K562 (cell line): ENCODE measurements around the gene BTN3A1. TPM values are rescaled to one million over a fixed set of nuclear protein-coding genes. Genes with fewer than 3 reads are reported as not detected.

Experiments
- ATAC-seq: fragments of 200-7000 bp; cut with Tn5 transposase; 3 replicates; pipeline ENCODE4 v1.9.1; 2020; ENCODE audit warnings: moderate library complexity
- BruUV-seq: library from RNA; stranded (reverse); fragments of 400-500 nt; replicated peaks from 2 replicates; lab custom pipeline; 2021; lab: Mats Ljungman, UMichigan
- CTCF ChIA-PET: fragments of 300-600 bp; formaldehyde crosslinking; extraction: SDS; loops from one replicate; lab custom pipeline; 2021; ENCODE audit warnings: low intra/inter-chr PET ratio; lab: Yijun Ruan, JAX
- POLR2A ChIA-PET: fragments of 300-600, 350-650 bp; sonication (Branson Sonifier 250); formaldehyde crosslinking; extraction: SDS; loops from one replicate; lab custom pipeline; 2021; ENCODE audit warnings: antibody characterized with exemption, inconsistent platforms; lab: Yijun Ruan, JAX
- DNase-seq, 4 experiments: peaks; one replicate each; pipeline versions ENCODE4 v3.0.0 to v3.0.0-alpha.2; 2011 to 2018; ENCODE audit warnings: low spot score in 3 of 4, mixed read lengths in 3 of 4; ENCODE audit errors: extremely low read depth in 1 of 4
- FAIRE-seq: peaks from 2 replicates; lab custom pipeline; 2011; peaks lifted over from hg19 to GRCh38; lab: Jason Lieb, UNC
- H2AFZ ChIP-seq: 2 replicates; pipeline ENCODE4 v1.6.0; 2011; ENCODE audit warnings: low read depth, low read length, control low read depth, inconsistent platforms
- H3K27ac ChIP-seq: fragments of 200-600 bp; 3 replicates; pipeline ENCODE4 v1.8.0; 2011; ENCODE audit warnings: low read depth, mild to moderate bottlenecking, control low read depth, inconsistent platforms, low read length, moderate library complexity, mixed read lengths; ENCODE audit errors: extremely low read depth
- H3K27me3 ChIP-seq, 2 experiments: fragments of 300-600 bp in 1 of 2; 2 replicates in 1 of 2; 3 replicates in 1 of 2; pipeline versions ENCODE4 v1.6.0 to v1.8.0; 2011; ENCODE audit warnings: inconsistent platforms in 2 of 2, low read length in 2 of 2, mild to moderate bottlenecking in 1 of 2, mixed read lengths in 1 of 2, moderate library complexity in 1 of 2; ENCODE audit not compliant: control insufficient read depth in 2 of 2, insufficient read depth in 2 of 2
- H3K36me3 ChIP-seq: fragments of 300-600 bp; 3 replicates; pipeline ENCODE4 v1.8.0; 2011; ENCODE audit warnings: mild to moderate bottlenecking, low read length, inconsistent platforms; ENCODE audit not compliant: control insufficient read depth, insufficient read depth
- H3K4me1 ChIP-seq, 2 experiments: fragments of 200-600 bp in 1 of 2; replicated peaks in 1 of 2; 2 replicates in 1 of 2; 3 replicates in 1 of 2; pipeline versions ENCODE4 v1.5.1 to v1.8.0; 2011; ENCODE audit warnings: inconsistent platforms in 2 of 2, low read length in 2 of 2, mild to moderate bottlenecking in 1 of 2, mixed read lengths in 1 of 2, moderate library complexity in 1 of 2; ENCODE audit not compliant: control insufficient read depth in 2 of 2, insufficient read depth in 2 of 2
- H3K4me2 ChIP-seq: 2 replicates; pipeline ENCODE4 v1.6.1; 2011; ENCODE audit warnings: low read length, control low read depth, inconsistent platforms, mixed read lengths; ENCODE audit not compliant: insufficient read depth
- H3K4me3 ChIP-seq: fragments of 200-600 bp; sonication (generic), shearing (Covaris generic); 2 replicates; pipeline ENCODE4 v1.5.1; 2016; ENCODE audit warnings: control low read depth, inconsistent platforms
- H3K79me2 ChIP-seq: fragments of 200-600 bp; 3 replicates; pipeline ENCODE4 v1.8.0; 2011; ENCODE audit warnings: low read length, inconsistent platforms; ENCODE audit not compliant: control insufficient read depth, insufficient read depth
- H3K9ac ChIP-seq, 2 experiments: 2 replicates each; pipeline versions ENCODE4 v1.6.0 to v1.6.1; 2011; ENCODE audit warnings: low read depth in 2 of 2, low read length in 2 of 2, control low read depth in 1 of 2, inconsistent platforms in 1 of 2, mild to moderate bottlenecking in 1 of 2, mixed read lengths in 1 of 2; ENCODE audit not compliant: insufficient read depth in 1 of 2
- H3K9me1 ChIP-seq: one replicate; pipeline ENCODE4 v1.6.0; 2011; ENCODE audit warnings: inconsistent platforms, mild to moderate bottlenecking, low read length, moderate library complexity; ENCODE audit not compliant: control insufficient read depth, insufficient read depth
- H3K9me3 ChIP-seq: replicated peaks from 2 replicates; pipeline ENCODE4 v1.5.1; 2011; ENCODE audit warnings: low read depth, low read length, inconsistent platforms; ENCODE audit not compliant: control insufficient read depth, insufficient read depth
- H4K20me1 ChIP-seq: replicated peaks from 2 replicates; pipeline ENCODE4 v1.6.1; 2011; ENCODE audit warnings: low read length, inconsistent platforms, mixed read lengths; ENCODE audit not compliant: control insufficient read depth, insufficient read depth
- BHLHE40 ChIP-seq: IDR thresholded peaks from 2 replicates; pipeline ENCODE4 v1.6.1; 2011; ENCODE audit warnings: low read length, improper control_type of control experiment
- ESRRB ChIP-seq: fragments of 250-450 bp; sonication (Bioruptor Pico); IDR thresholded peaks from 2 replicates; pipeline ENCODE4 v1.5.0; 2020; ENCODE audit warnings: mild to moderate bottlenecking, moderate library complexity, borderline replicate concordance
- FOXJ2 ChIP-seq: fragments of 200-800 bp; sonication (Bioruptor generic); IDR thresholded peaks from 2 replicates; pipeline ENCODE4 v1.6.1; 2016; ENCODE audit warnings: missing genetic modification characterization, missing compliant biosample characterization
- LARP7 ChIP-seq: fragments of 450-650 bp; IDR thresholded peaks from 2 replicates; pipeline ENCODE4 v1.6.1; 2016
- LEF1 ChIP-seq: fragments of 450-650 bp; IDR thresholded peaks from 2 replicates; pipeline ENCODE4 v1.6.1; 2016; ENCODE audit warnings: mild to moderate bottlenecking
- NFRKB ChIP-seq: fragments of 450-650 bp; IDR thresholded peaks from 2 replicates; pipeline ENCODE4 v1.6.1; 2016; ENCODE audit warnings: low read depth
- RB1 ChIP-seq: fragments of 450-650 bp; IDR thresholded peaks from 2 replicates; pipeline ENCODE4 v1.6.1; 2017; ENCODE audit warnings: low read depth, mild to moderate bottlenecking
- RFX1 ChIP-seq: fragments of 450-650 bp; IDR thresholded peaks from 2 replicates; pipeline ENCODE4 v1.6.1; 2016; ENCODE audit warnings: mild to moderate bottlenecking, moderate library complexity
- SETDB1 ChIP-seq: IDR thresholded peaks from one replicate; pipeline ENCODE4 v1.6.1; 2012; ENCODE audit warnings: low read length, control low read depth, inconsistent platforms
- ZBTB1 ChIP-seq: sonication (generic); formaldehyde crosslinking; IDR thresholded peaks from 2 replicates; pipeline ENCODE4 v1.8.1; 2023; ENCODE audit warnings: missing genetic modification reagents, low read depth, mild to moderate bottlenecking, borderline replicate concordance
- ZBTB17 ChIP-seq: fragments of 450-650 bp; formaldehyde crosslinking; IDR thresholded peaks from 2 replicates; pipeline ENCODE4 v1.4.0; 2020; ENCODE audit warnings: mild to moderate bottlenecking
- ZNF184 ChIP-seq: sonication (generic); formaldehyde crosslinking; IDR thresholded peaks from 2 replicates; pipeline ENCODE4 v1.5.0; 2020; ENCODE audit warnings: missing genetic modification reagents
- ZNF695 ChIP-seq: fragments of 450-650 bp; formaldehyde crosslinking; IDR thresholded peaks from 2 replicates; pipeline ENCODE4 v1.4.0; 2020; ENCODE audit warnings: mild to moderate bottlenecking, moderate library complexity
- ZNF766 ChIP-seq: fragments of 200-800 bp; sonication (Bioruptor generic); conservative IDR thresholded peaks from 2 replicates; pipeline ENCODE4 v1.6.1; 2016; ENCODE audit warnings: missing genetic modification characterization, missing compliant biosample characterization
- WGBS: fragments of 100-300 bp; shearing (Covaris generic); methylation state at CpG from one replicate; pipeline ENCODE4 v1.1.6; 2016; ENCODE audit warnings: low coverage, mixed read lengths; ENCODE audit not compliant: insufficient coverage; ENCODE audit errors: missing lambda C conversion rate; 5-methylcytosine and 5-hydroxymethylcytosine counted together
- in situ Hi-C: fragments of 300-500 bp; cut with MboI; formaldehyde crosslinking; loops from 4 replicates; pipeline ENCODE4 v1.15.0; 2018; ENCODE audit warnings: inconsistent platforms, mixed read lengths
- intact Hi-C: fragments of 100-400 bp; cut with micrococcal nuclease; formaldehyde crosslinking; loops from 2 replicates; pipeline ENCODE4 v1.14.2; 2022
- polyA plus RNA-seq, 8 experiments: library from polyadenylated mRNA; depleted of rRNA in 4 of 8; stranded (reverse) in 5 of 8; unstranded in 3 of 8; fragments of >200 nt; fragmentation: Nextera tagmentation in 2 of 8; fragmentation: Illumina TruSeq in 1 of 8; extraction: Ambion mirVana in 2 of 8; extraction: Trizol in 1 of 8; gene quantifications; 2 replicates each; pipeline versions ENCODE4 v1.2.1 to v1.2.3, GENCODE V29; 2011 to 2014; ENCODE audit warnings: inconsistent platforms in 1 of 8, missing spikeins in 1 of 8
- total RNA-seq, 7 experiments: library from RNA; depleted of rRNA in 6 of 7; stranded (reverse); fragments of >200 nt in 6 of 7; fragmentation: Illumina TruSeq in 2 of 7; extraction: Trizol in 2 of 7; gene quantifications; 2 replicates each; pipeline versions ENCODE4 v1.2.1 to v1.2.3, GENCODE V29; 2011 to 2021; ENCODE audit warnings: low replicate concordance in 1 of 7

BTN3A1 gene
- total and polyA plus RNA-seq, 9 of the 15 experiments (the other 6 are each of a cell fraction or from before 2014, with no cell fraction given): 0.84 to 8.5 (median 3.9) TPM

GRCh38 chr6:26358511-26358981, 43.5 kb upstream of the BTN3A1 start:
- no peak overlapping the region for H3K9ac ChIP-seq
- no peak overlapping the region for H2AFZ ChIP-seq
- H3K4me3 ChIP-seq: no peak overlapping the region
- H3K27ac ChIP-seq: no peak overlapping the region
- H3K9me3 ChIP-seq: no peaks in the 10 kb centered on the region
- no peak for ATAC-seq
- no peaks in the 10 kb centered on the region for H3K27me3 ChIP-seq
- TF ChIP-seq LARP7: no peak
- no peak for TF ChIP-seq ZNF695 (CRISPR knock-in tag)
- no peak for TF ChIP-seq ZBTB17 (CRISPR knock-in tag)
- TF ChIP-seq ZNF184: no peak
- TF ChIP-seq, all 486 proteins: peak for 0
- DNase-seq: no peak
- in situ Hi-C loops (no loop called here), intact Hi-C loops (no loop called here)
- ChIA-PET POLR2A (interaction anchor here (1.8 kb wide), 1 partner anchor 13 kb away, joined by 5 read pairs; no protein-coding TSS in a partner anchor), CTCF (no interaction called here)
- no TSS peak for BruUV-seq
- no peak overlapping the region for H3K4me2 ChIP-seq
- no peak for FAIRE-seq
- no peaks in the 10 kb centered on the region for H4K20me1 ChIP-seq
- H3K79me2 ChIP-seq: no peaks in the 10 kb centered on the region
- no peaks in the 10 kb centered on the region for H3K36me3 ChIP-seq
- H3K9me1 ChIP-seq: no peaks in the 10 kb centered on the region
- 76% methylated on average over 7 of the region's 7 CpGs for WGBS
- H3K4me1 ChIP-seq: peaks cover 4 to 24% of the 10 kb centered on the region in 2 experiments

GRCh38 chr6:26359765-26360164, 42.3 kb upstream of the BTN3A1 start:
- no peaks in the 10 kb centered on the region for H3K27me3 ChIP-seq
- WGBS: 88% methylated on average over 5 of the region's 5 CpGs
- ChIA-PET CTCF (no interaction called here), POLR2A (interaction anchor here (0.8 to 1.8 kb wide), 2 partner anchors 14 to 20 kb away, joined by 4 to 5 read pairs; no protein-coding TSS in a partner anchor)
- ATAC-seq: no peak
- H3K9ac ChIP-seq: no peak overlapping the region
- no peaks in the 10 kb centered on the region for H3K9me1 ChIP-seq
- BruUV-seq: no TSS peak
- H3K4me1 ChIP-seq: peaks cover 11 to 21% of the 10 kb centered on the region in 2 experiments
- intact Hi-C loops: no loop called here
- H3K36me3 ChIP-seq: no peaks in the 10 kb centered on the region
- H4K20me1 ChIP-seq: no peaks in the 10 kb centered on the region
- in situ Hi-C loops: no loop called here
- FAIRE-seq: no peak
- H3K79me2 ChIP-seq: no peaks in the 10 kb centered on the region
- no peak overlapping the region for H3K27ac ChIP-seq
- TF ChIP-seq SETDB1: no peak
- no peak for TF ChIP-seq NFRKB
- no peak for TF ChIP-seq RB1
- TF ChIP-seq LEF1: no peak
- TF ChIP-seq ZBTB1 (CRISPR knock-in tag): no peak
- peak; percentile 31 for TF ChIP-seq RFX1
- TF ChIP-seq BHLHE40: no peak
- TF ChIP-seq FOXJ2: peak; percentile 85
- TF ChIP-seq ESRRB (CRISPR knock-in tag): no peak
- no peak for TF ChIP-seq ZNF766 (CRISPR knock-in tag)
- H3K9me3 ChIP-seq: no peaks in the 10 kb centered on the region
- DNase-seq: no peak
- H2AFZ ChIP-seq: no peak overlapping the region
- no peak overlapping the region for H3K4me3 ChIP-seq
- no peak overlapping the region for H3K4me2 ChIP-seq
